GM19452 (cell line): ENCODE results near the gene PIP5K1A.

Experiments
- ATAC-seq: cut with Tn5 transposase; IDR thresholded peaks from one replicate; pipeline ENCODE4 v1.9.1; 2021; ENCODE audit not compliant: unreplicated experiment

The PIP5K1A gene

GRCh38 chr1:151288502-151288901 lies 90.2 kb downstream of the PIP5K1A start:
- no peak for ATAC-seq

- ATAC-seq = no peak
Measured at GRCh38 chr1:151289080-151289935, 91.0 kb downstream of the PIP5K1A start.

GRCh38 chr1:151289991-151290708 lies 91.8 kb downstream of the PIP5K1A start:
- ATAC-seq = no peak

GRCh38 chr1:151290709-151291303 lies 92.5 kb downstream of the PIP5K1A start:
- ATAC-seq = no peak

- no peak for ATAC-seq
Measured at GRCh38 chr1:151292207-151293030, 94.1 kb downstream of the PIP5K1A start.

- no peak for ATAC-seq
Measured at GRCh38 chr1:151293093-151293492, 94.7 kb downstream of the PIP5K1A start.

GRCh38 chr1:151294742-151295462 lies 96.5 kb downstream of the PIP5K1A start:
- no peak for ATAC-seq
